KBM-7 (cell line): Measurements from ENCODE around the gene NF2.
A peak's percentile ranks its signal among the peaks of the same experiment; 100 is the strongest.

Source experiments
- DNase-seq: peaks from one replicate; pipeline ENCODE4 v3.0.0-alpha.2; 2015
- in situ Hi-C: fragments of 300-500 bp; cut with MboI; formaldehyde crosslinking; loops from 2 replicates; pipeline ENCODE4 v1.14.3; 2020; ENCODE audit warnings: low sequenced_read_pairs, low pct_unique_long_range_greater_than_20kb, mixed read lengths

NF2 gene

GRCh38 chr22:29712119-29712518 lies 108.7 kb downstream of the NF2 start:
- in situ Hi-C loops: no loop called here
- DNase-seq: no peak

- in situ Hi-C loops: no loop called here
- no peak for DNase-seq
These were observed 109.8 kb downstream of the NF2 start for GRCh38 chr22:29713156-29713727.

GRCh38 chr22:29715240-29715639 lies 111.8 kb downstream of the NF2 start:
- in situ Hi-C loops: no loop called here

GRCh38 chr22:29715705-29716104 lies 112.3 kb downstream of the NF2 start:
- in situ Hi-C loops: no loop called here
- no peak for DNase-seq

More at GRCh38 chr22:29715240-29715639, 111.8 kb downstream of the NF2 start:
- DNase-seq: no peak

DNA sequence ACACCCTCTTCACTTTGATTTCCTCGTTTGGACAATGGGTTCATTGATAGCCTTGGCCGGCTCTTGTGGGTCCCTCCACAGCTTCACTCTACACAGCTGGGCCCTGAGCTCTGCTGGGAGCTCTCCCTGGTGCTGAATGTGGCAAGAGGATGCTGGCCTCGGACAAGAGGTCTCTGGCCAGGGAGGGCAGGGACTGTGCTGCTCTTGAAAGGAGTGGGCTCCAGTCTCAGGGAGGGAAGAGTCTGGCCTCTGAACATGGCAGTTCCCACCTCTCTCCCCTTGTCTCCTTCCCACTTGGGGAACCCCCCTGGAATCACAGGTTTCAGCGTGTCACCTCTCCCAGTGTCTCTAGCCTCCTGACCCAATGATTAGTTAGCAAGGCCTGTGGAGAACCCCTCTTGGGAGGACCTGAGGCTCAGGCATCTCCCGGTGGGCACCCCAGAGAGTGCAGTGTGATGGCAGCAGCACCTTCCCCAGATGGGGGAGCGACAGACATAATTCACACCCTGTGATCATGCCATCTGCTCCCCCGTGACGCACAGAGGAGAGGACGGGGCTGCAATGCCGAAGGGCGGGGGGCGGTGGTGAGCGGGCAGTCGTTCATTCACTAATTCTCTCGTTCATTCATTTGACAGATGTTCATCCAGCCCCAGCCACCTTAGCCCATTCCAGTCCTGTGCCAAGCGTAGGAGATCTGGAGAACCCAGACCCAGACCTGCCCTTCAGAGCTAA lies 113.5 kb downstream of the NF2 start:
- peak; percentile 55 for DNase-seq
- in situ Hi-C loops: no loop called here

DNA sequence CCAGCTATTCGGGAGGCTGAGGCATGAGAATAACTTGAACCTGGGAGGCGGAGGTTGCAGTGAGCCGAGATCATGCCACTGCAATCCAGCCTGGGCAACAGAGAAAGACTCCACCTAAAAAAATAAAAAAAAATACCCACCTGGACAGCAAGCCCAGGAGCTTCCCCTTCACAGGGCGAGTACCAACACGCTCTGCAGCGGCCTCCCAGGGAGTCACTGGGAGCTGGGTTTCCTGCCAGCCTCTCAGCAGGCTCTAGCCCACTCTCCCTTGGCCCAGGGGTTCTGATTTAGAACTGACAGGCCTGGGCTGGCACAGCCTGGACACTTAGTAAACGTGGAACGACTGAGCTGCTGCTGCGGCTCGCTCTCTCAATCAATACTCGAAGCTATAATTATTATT lies 114.4 kb downstream of the NF2 start:
- in situ Hi-C loops: no loop called here
- DNase-seq: no peak

- DNase-seq: no peak
- in situ Hi-C loops: no loop called here
These were observed 115.8 kb downstream of the NF2 start for GRCh38 chr22:29718949-29719898.

DNA sequence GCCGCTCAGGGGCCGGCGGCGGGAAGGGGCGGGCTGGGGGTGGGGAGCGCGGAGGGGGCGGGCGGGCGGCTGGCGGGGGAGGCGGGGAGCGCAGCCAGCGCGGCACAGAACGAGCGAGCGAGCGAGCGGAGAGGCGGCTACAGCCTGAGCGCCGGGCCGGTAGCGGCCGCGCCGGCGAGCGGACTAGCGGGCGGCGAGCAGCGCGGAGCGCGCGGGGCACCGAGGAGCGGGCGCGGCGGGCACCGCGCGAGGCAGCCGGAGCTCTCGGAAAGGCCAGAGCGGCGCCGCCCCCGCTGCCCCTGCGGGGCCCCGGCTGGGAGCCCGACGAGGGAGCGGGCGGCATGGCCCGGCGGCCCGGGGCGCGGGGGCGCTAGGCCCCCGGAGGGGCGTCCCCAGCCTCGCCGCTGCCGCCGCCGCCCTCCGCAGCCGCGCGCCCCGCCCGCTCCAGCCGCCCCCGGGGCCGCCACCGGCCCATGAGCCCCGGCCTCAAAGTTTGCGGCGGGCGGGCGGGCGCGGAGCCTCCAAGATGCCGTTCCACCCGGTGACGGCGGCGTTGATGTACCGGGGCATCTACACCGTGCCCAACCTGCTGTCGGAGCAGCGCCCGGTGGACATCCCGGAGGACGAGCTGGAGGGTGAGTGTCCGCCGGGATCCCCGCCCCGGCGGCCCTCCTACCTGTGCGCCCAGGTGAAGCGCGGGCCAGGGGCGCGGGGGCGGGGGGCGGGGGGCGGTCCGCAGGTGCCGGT lies 116.6 kb downstream of the NF2 start, which contains the start of gene CABP7:
Gene CABP7, plus strand, starts transcription at position 105 of the 747 bp plus-strand sequence. Its CDS starts 422 bp downstream, at position 527.
- in situ Hi-C loops: no loop called here

DNA sequence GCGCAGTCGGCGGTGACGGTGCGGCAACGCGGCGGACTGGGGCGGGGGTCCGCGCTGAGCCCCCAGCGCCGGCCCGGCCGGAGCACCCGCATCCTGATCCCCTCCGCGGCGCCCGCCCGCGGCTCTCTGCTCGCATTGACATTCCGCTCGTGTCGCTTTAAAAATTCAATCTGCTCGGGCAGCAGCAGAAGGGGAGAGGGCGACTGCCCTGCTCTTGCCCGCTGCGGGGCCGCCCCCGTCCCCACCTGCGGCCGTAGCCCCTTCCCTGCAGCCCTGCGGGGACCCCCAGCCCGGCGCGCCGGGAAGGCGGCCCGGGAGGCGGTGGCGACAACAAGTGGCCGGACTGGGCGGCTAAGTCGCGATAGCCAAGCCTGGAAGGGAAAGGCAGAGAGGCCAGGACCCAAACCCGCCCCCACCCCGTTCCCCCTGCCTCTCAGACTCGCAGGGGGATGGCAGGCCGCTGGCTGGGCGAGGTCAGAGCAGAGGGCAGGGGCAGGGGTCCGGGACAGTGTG lies 117.4 kb downstream of the NF2 start:
- in situ Hi-C loops: no loop called here
- DNase-seq: no peak

More for the DNA sequence above, 116.6 kb downstream of the NF2 start, which contains the start of gene CABP7:
- no peak for DNase-seq

DNA sequence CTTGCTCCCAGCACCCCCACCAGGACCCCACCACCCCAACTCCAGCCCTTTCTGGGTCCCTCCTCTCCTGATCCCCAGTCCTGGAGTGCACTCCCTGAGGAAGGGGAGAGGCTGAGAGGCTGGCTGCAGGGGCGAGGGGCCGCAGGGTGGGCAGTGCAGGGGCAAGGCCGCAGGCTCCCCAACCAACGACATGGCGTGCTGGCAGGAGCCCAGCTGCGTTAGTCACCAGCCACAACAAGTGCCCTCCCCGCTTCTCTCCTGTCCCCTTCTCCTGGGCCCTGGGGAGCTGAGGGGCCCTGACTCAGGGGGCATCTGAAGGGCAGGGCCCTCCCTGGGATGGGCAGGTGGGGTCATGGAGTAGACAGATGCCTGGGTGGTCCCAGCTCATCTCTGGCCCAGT lies 118.7 kb downstream of the NF2 start:
- in situ Hi-C loops: no loop called here
- no peak for DNase-seq

GRCh38 chr22:29722587-29722986 lies 119.2 kb downstream of the NF2 start:
- no peak for DNase-seq
- in situ Hi-C loops: no loop called here

DNA sequence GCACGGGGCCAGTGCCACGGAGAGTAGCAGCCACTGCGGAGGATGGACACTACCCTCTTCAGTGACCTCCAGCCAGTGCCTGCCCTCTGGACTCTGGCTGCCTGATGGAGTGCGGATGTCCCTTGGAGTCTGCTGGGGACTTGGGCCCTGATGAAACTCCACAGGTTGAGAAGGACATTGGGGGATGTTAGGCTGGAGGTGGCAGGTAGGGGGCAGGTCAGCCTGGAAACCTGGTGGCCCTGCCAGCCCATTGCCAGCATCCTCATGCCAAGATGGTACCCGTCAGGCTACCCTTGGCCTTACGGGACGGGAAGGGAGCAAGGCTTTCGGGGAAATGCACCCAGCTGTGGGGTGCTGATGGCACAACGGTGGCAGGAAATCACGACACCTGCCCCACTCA lies 120.3 kb downstream of the NF2 start:
- in situ Hi-C loops: no loop called here
- no peak for DNase-seq

DNA sequence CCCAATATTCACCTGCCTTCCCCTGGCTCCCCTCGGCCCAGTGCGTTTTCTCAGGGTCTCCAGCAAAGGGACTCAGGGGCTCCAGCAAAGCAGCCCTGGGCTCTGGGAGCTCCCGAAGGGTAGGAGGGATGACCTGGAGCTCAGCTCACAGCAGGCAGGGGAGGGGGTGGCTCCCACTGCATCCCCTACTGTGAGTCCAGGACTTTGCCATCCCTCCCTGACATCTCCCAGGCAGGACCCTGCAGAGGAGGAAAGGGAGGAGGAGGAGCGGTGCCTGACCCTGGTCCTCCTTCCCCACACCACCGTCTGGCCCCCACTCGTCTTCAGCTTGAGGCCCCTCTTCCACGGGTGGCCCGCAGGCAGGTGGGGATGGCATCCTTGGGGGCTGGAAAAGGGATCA lies 121.4 kb downstream of the NF2 start:
- in situ Hi-C loops: no loop called here
- DNase-seq: no peak

DNA sequence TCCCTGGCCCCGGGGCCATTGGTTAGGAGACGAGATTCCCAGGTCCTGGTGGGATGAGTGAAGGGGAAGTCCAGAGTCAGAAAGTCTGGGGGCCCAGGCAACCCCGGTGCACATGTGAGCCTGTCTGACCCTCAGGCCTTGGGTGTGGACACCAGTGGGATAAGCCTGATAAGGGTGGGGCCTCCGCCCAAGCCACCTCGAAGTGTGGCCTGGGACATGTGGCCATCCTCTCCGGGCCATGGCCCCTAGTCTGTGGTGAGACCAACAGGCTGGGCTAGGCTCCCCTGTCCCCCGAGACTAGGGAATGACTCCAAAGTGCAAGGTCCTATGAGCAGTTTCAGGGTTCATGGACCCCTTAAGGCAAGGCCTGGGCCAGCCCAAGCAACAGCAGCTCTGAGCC lies 122.7 kb downstream of the NF2 start:
- no peak for DNase-seq
- in situ Hi-C loops: no loop called here

- DNase-seq: no peak
- in situ Hi-C loops: no loop called here
These were observed 123.2 kb downstream of the NF2 start for GRCh38 chr22:29726512-29727130.

DNA sequence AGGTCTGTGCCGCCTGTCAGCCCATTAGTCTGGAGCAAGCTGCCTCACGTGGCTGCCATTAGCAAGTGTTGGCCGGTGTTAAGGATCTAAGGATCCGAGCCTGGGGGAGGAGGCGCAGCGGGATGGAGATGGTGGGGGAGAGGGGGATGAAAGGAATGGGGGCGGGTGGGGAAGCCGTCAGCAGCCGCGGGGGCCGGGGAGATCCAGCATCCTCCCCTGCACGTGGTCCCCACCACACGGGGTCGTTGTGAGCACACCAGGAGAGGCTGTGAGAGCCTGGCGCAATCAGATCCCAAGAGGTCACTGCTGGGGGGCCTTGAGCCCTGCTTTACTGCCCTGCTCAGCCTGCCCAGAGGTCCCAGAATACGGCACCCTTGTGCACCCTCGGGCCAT lies 123.7 kb downstream of the NF2 start:
- in situ Hi-C loops: no loop called here
- DNase-seq: no peak

GRCh38 chr22:29729161-29729560 lies 125.7 kb downstream of the NF2 start:
- in situ Hi-C loops: no loop called here
- DNase-seq: no peak

DNA sequence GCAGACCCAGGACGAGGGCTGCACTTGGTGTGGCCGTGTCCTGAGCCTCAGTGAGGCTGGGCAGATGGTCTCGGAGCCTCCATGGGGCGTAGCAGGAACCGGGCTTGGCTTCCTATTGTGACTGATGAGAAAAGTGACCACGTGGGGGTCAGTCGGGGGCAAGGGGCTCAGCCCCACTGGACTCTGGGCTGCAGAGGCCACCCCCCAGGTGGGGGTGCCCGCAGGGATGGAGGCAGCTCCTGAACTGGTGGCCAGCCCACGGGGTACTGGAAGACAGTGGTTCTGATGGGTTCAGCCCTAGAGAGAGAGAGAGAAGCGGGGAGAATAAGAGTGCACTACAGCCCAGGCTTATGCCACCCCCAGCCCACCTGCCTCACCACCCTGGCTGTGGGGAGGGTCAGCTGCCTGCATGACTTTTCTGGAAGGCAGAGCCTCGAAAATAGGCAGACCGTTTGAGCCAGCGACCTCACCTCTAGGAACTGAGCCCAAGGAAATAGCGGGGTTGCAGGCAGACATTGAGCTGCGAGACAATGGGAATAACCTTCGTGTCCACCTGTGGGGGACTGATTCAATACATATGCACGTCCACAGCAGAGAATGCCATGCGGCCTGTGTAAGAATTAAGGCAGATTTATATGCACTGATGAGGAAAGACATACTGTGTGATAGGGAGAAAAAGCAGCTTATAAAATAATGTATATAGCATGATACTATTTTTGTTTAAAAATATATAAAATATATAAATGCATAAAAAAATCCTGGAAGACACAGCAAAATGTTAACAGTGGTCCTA lies 127.8 kb downstream of the NF2 start:
- in situ Hi-C loops: no loop called here
- no peak for DNase-seq
